IPS-20b (cell line): Measurements from ENCODE around the gene P3H2.

Experiments used
- H3K27ac ChIP-seq: one replicate; pipeline ENCODE4 v1.5.1; 2013; ENCODE audit warnings: low read length
- H3K27me3 ChIP-seq: 2 replicates; pipeline ENCODE4 v1.6.1; 2013; ENCODE audit warnings: mild to moderate bottlenecking, low read length, inconsistent platforms; ENCODE audit not compliant: insufficient read depth
- H3K36me3 ChIP-seq: 2 replicates; pipeline ENCODE4 v1.6.1; 2013; ENCODE audit warnings: low read depth, mild to moderate bottlenecking, inconsistent platforms, low read length, moderate library complexity; ENCODE audit not compliant: insufficient read depth
- H3K4me1 ChIP-seq: 2 replicates; pipeline ENCODE4 v1.6.1; 2013; ENCODE audit warnings: mild to moderate bottlenecking, control low read depth, inconsistent platforms, low read length, moderate library complexity; ENCODE audit not compliant: insufficient read depth
- H3K4me3 ChIP-seq: 2 replicates; pipeline ENCODE4 v1.5.1; 2013; ENCODE audit warnings: mild to moderate bottlenecking, low read length, inconsistent platforms
- H3K9ac ChIP-seq: 2 replicates; pipeline ENCODE4 v1.6.1; 2013; ENCODE audit warnings: low read depth, mild to moderate bottlenecking, inconsistent platforms, low read length, moderate library complexity
- H3K9me3 ChIP-seq: 2 replicates; pipeline ENCODE4 v1.6.1; 2013; ENCODE audit warnings: mild to moderate bottlenecking, low read depth, low read length, inconsistent platforms; ENCODE audit not compliant: insufficient read depth

P3H2 gene

DNA sequence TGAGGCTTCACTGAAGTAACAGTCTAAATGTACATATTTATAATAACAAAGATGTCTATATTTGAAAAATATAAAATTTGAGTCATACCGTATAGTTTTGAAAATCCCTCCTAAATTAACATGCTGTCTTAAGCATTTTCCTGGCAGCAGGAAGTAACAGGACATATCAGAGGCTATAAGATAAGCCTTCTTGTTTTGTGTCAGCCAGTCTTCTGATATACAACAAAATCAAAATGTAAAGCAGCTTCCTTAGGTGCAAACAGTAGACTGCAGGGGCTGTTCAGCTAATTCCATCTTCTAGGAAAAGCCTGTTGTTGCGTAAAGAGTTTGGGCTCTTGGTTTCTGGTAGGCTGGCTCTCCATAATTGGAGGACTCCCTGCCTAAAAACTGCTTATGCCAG lies 56.0 kb downstream of the P3H2 start:
- H3K9me3 ChIP-seq, result no peaks in the 10 kb centered on the region
- no peak overlapping the region for H3K27ac ChIP-seq
- no peak overlapping the region for H3K9ac ChIP-seq
- no peaks in the 10 kb centered on the region for H3K27me3 ChIP-seq
- no peaks in the 10 kb centered on the region for H3K4me1 ChIP-seq
- H3K36me3 ChIP-seq, result no peaks in the 10 kb centered on the region
- no peak overlapping the region for H3K4me3 ChIP-seq

- no peak overlapping the region for H3K9ac ChIP-seq
- H3K4me3 ChIP-seq, result no peak overlapping the region
- no peaks in the 10 kb centered on the region for H3K4me1 ChIP-seq
- H3K9me3 ChIP-seq, result no peaks in the 10 kb centered on the region
- no peaks in the 10 kb centered on the region for H3K27me3 ChIP-seq
- H3K36me3 ChIP-seq, result no peaks in the 10 kb centered on the region
- H3K27ac ChIP-seq, result no peak overlapping the region
Observed at GRCh38 chr3:190064112-190064511, 56.6 kb downstream of the P3H2 start.

- H3K36me3 ChIP-seq, result no peaks in the 10 kb centered on the region
- no peaks in the 10 kb centered on the region for H3K27me3 ChIP-seq
- no peak overlapping the region for H3K4me3 ChIP-seq
- no peaks in the 10 kb centered on the region for H3K9me3 ChIP-seq
- H3K4me1 ChIP-seq, result peaks cover 4% of the 10 kb centered on the region
- H3K9ac ChIP-seq, result no peak overlapping the region
- H3K27ac ChIP-seq, result no peak overlapping the region
Observed at GRCh38 chr3:190063490-190063889, 57.2 kb downstream of the P3H2 start.

DNA sequence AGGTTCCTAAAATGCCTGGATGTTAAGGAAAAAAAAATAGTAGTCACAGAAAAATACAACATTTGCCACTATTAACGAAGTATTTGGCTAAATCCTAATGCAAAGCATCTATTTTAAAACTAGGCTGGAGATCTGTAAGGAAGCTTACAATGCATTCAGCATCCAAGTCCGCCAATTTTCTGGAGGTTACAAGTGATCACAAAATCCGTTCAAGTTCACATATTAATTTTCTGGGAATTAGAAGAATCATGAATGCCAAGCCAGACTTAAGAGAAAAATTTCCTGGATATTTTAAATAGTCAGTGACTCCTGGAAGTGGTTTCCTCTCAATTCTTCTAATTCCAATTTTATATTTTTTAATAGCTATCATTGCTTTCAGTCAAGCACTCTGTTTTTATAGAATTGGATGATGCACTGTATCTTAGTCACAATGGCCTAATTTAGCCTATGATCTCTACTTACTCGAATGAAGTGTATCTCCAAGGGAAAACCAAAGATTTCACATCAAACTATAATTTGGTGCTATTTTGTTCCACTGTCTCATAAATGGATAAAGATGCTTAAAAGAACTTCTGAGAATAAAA lies 60.4 kb downstream of the P3H2 start:
- peaks cover 4% of the 10 kb centered on the region for H3K4me1 ChIP-seq

DNA sequence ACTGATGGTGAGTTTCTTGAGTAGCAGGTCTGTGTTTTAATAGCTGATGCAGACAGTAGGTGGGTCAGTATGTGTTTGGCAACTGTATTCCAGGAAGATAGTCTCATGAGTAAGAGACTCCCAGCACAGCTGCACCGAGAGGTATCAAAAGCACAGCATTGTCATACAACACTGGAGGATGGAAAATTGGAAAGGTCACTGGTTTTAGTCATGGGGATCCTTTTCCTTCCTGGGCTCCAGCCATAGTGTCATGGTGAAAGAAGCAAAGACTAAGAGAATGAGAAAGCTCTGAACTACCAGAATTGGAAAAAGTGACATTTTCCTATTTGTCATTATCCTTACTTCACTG lies 61.5 kb downstream of the P3H2 start:
- no peak overlapping the region for H3K4me3 ChIP-seq
- H3K9me3 ChIP-seq, result no peaks in the 10 kb centered on the region
- no peak overlapping the region for H3K9ac ChIP-seq
- no peaks in the 10 kb centered on the region for H3K36me3 ChIP-seq
- H3K27me3 ChIP-seq, result no peaks in the 10 kb centered on the region
- H3K27ac ChIP-seq, result no peak overlapping the region
- H3K4me1 ChIP-seq, result peaks cover 8% of the 10 kb centered on the region

More for the DNA sequence above, 60.4 kb downstream of the P3H2 start:
- Histone ChIP-seq H3K4me3 (no peak overlapping the region), H3K9ac (no peak overlapping the region), H3K36me3 (no peaks in the 10 kb centered on the region), H3K27ac (no peak overlapping the region), H3K9me3 (no peaks in the 10 kb centered on the region), H3K27me3 (no peaks in the 10 kb centered on the region)

DNA sequence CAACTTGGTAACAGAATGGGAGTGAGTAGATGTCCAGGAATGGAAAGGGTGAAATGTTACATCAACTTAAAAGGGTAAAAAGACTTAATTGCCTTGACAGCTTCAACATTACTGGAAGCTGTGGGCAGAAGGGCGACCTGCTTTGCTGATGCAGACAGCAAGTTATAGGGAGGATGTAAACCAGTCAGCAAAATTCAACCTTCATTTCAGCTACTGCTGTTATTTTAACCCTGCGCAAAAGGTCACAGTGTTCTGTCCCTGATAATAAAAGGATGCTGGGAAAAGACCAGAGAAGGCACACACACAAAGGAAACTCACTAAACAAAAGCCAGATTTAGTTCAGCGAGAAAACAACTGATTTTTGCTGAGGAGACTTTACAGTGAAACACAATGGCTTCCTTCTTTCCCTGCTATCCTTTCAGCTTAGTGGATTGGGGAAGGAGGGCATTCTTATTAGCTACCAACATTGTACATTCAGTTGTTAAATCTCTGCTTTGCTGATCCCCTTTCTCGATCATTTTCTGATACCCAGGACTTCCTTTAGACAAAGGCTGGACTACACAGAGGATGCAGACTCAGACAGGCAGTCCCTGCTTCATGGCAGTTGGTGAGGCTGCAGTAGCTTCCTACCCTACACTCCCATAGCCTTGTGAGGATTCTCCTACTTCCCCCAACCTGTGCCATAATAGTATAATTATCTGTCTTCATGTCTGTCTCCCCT lies 62.0 kb downstream of the P3H2 start:
- no peak overlapping the region for H3K9ac ChIP-seq
- H3K27me3 ChIP-seq, result no peaks in the 10 kb centered on the region
- no peaks in the 10 kb centered on the region for H3K9me3 ChIP-seq
- peaks cover 8% of the 10 kb centered on the region for H3K4me1 ChIP-seq
- H3K36me3 ChIP-seq, result no peaks in the 10 kb centered on the region
- no peak overlapping the region for H3K4me3 ChIP-seq
- no peak overlapping the region for H3K27ac ChIP-seq

DNA sequence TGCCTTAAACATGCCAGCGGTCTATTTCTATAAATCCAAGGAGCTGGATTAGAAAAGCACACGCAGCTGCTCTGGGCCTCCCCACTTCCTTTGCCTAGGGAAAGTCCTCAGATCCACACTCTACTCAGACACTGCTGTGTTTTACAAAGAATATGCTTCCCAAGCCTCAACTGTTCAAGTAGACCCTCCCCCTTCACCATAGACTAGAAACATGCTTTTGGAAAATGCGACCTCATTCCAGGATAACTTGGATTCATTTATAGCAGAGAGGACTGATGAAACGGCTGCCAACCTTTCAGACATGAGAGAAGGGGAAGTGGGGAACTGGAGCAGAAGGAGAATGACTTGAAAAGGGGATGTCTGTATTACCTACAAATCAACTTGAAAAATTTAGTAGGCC lies 64.0 kb downstream of the P3H2 start:
- no peaks in the 10 kb centered on the region for H3K36me3 ChIP-seq
- H3K4me1 ChIP-seq, result peaks cover 10% of the 10 kb centered on the region
- no peaks in the 10 kb centered on the region for H3K9me3 ChIP-seq
- no peak overlapping the region for H3K9ac ChIP-seq
- no peak overlapping the region for H3K4me3 ChIP-seq
- H3K27me3 ChIP-seq, result no peaks in the 10 kb centered on the region
- no peak overlapping the region for H3K27ac ChIP-seq

GRCh38 chr3:190055773-190056172 lies 64.9 kb downstream of the P3H2 start:
- no peaks in the 10 kb centered on the region for H3K27me3 ChIP-seq
- H3K27ac ChIP-seq, result no peak overlapping the region
- peaks cover 18% of the 10 kb centered on the region for H3K4me1 ChIP-seq
- H3K4me3 ChIP-seq, result no peak overlapping the region
- no peak overlapping the region for H3K9ac ChIP-seq
- no peaks in the 10 kb centered on the region for H3K36me3 ChIP-seq
- no peaks in the 10 kb centered on the region for H3K9me3 ChIP-seq

DNA sequence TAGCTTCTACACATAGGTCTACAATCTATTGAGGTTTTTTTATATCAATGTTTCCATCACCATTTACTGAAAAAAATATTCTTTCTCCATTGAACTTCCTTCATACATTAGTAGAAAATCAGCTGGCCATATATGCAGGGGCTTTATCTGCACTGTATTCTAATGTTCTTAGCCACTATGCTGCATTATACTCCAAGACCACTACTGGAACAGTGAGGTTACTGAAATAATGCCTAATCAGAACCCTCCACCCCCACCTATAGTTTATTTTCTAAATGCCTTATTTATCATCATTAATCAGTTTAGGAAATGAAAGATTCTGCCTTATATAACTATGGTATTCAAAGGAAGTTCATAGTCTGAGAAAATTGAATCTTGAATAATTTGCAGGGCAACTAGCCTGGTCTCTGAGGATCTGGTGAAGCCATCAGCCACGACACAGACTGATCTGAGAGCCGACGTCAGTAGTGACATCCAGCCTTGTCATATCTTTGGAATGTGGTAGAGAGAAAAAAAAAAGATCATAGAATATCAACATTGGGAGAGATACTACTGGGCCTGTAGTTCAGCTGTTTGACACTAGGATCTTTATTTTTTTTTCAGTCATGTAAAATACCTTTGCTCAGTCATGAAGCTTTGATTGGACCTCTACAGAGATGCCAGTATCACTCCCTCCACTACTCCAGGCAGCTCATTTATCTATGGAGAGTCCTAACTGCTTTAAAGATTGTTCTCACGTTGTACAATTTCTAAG lies 66.6 kb downstream of the P3H2 start:
- H3K4me3 ChIP-seq, result no peak overlapping the region
- H3K27ac ChIP-seq, result no peak overlapping the region
- no peaks in the 10 kb centered on the region for H3K27me3 ChIP-seq
- no peaks in the 10 kb centered on the region for H3K36me3 ChIP-seq
- peaks cover 29% of the 10 kb centered on the region for H3K4me1 ChIP-seq
- H3K9ac ChIP-seq, result no peak overlapping the region
- H3K9me3 ChIP-seq, result no peaks in the 10 kb centered on the region

DNA sequence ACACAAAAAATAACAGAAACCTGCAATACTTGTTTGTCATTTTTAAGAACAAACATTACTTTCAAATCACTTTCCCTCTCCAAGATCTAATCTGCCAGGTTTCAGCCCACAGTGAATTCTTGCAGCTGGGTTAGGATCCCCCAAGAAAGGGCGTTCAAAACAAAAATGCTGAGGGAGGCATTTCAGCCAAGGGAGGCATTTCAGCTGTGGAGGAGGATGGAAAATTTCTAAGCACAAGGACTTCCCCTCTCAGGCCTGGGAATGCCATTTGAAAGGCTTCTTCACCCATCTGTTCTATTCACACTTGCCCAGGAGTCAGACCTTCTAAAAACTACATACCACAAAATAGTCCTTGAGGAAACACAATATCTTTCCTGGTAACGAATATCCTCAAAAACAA lies 69.1 kb downstream of the P3H2 start:
- Histone ChIP-seq H3K36me3 (no peaks in the 10 kb centered on the region), H3K4me3 (no peak overlapping the region), H3K9ac (peak overlapping the region; percentile 35; the same call in 1 of the 2 replicates), H3K4me1 (peaks cover 32% of the 10 kb centered on the region), H3K9me3 (no peaks in the 10 kb centered on the region), H3K27me3 (no peaks in the 10 kb centered on the region), H3K27ac (no peak overlapping the region)

DNA sequence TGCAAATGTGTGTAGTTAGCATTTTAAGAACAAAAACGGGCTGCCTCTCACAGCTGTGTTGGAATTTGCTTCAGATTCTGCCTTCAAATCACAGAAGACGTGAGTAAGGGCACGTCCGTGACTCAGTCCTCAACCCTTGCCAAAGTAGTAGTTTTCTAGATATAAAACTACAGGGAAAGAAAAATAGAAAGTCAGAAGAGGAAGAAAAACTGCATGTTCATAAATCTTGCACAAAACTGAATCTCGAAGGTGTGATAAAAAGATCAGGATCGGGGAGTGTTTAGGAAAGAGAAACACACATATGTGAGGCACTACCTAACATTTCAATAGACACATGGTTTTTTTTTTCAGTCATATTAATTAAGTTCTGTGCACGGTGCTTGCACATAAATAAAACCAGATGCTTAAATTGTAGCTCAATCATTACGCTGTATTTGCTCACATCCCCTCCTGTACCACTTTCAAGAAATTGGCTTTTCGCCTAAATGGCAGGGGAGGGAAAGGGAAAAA lies 71.7 kb downstream of the P3H2 start:
- Histone ChIP-seq H3K9me3 (no peaks in the 10 kb centered on the region), H3K36me3 (no peaks in the 10 kb centered on the region), H3K4me1 (peaks cover 38% of the 10 kb centered on the region), H3K9ac (peak overlapping the region; percentile 14; the same call in 1 of the 2 replicates), H3K4me3 (peak overlapping the region; percentile 1; the same call in 1 of the 2 replicates), H3K27me3 (no peaks in the 10 kb centered on the region), H3K27ac (peak overlapping the region; percentile 39)

GRCh38 chr3:190044974-190045373 lies 75.7 kb downstream of the P3H2 start:
- H3K9ac ChIP-seq, result no peak overlapping the region; the same call in 1 of the 2 replicates
- no peaks in the 10 kb centered on the region for H3K9me3 ChIP-seq
- H3K27ac ChIP-seq, result no peak overlapping the region
- H3K36me3 ChIP-seq, result no peaks in the 10 kb centered on the region
- peaks cover 55% of the 10 kb centered on the region for H3K4me1 ChIP-seq
- H3K27me3 ChIP-seq, result no peaks in the 10 kb centered on the region
- H3K4me3 ChIP-seq, result no peak overlapping the region
